Measurements from ENCODE around the gene SAP30BP.

SAP30BP gene

GRCh38 chr17:75701288-75701687, 34.1 kb downstream of the SAP30BP start:
- no peak for DNase-seq (ENCODE audit: low spot score)
- no peak for TF ChIP-seq CTCF (IDR thresholded peaks at IDR 0.05; ENCODE audit: extremely low read depth, missing control alignments)

GRCh38 chr17:75703191-75703590, 36.1 kb downstream of the SAP30BP start:
- no peak for TF ChIP-seq CTCF (IDR thresholded peaks at IDR 0.05; ENCODE audit: extremely low read depth, missing control alignments)
- no peak for DNase-seq (ENCODE audit: low spot score)

- no peak for DNase-seq (ENCODE audit: low spot score)
- TF ChIP-seq CTCF (IDR thresholded peaks at IDR 0.05; ENCODE audit: extremely low read depth, missing control alignments), result no peak
These were observed 36.5 kb downstream of the SAP30BP start for GRCh38 chr17:75703591-75703990.

- no peak for TF ChIP-seq CTCF (IDR thresholded peaks at IDR 0.05; ENCODE audit: extremely low read depth, missing control alignments)
- DNase-seq (ENCODE audit: low spot score), result no peak
These were observed 38.1 kb downstream of the SAP30BP start for GRCh38 chr17:75704963-75705875.

- no peak for TF ChIP-seq CTCF (IDR thresholded peaks at IDR 0.05; ENCODE audit: extremely low read depth, missing control alignments)
- DNase-seq (ENCODE audit: low spot score), result no peak
These were observed 39.0 kb downstream of the SAP30BP start for GRCh38 chr17:75706042-75706728.

DNA sequence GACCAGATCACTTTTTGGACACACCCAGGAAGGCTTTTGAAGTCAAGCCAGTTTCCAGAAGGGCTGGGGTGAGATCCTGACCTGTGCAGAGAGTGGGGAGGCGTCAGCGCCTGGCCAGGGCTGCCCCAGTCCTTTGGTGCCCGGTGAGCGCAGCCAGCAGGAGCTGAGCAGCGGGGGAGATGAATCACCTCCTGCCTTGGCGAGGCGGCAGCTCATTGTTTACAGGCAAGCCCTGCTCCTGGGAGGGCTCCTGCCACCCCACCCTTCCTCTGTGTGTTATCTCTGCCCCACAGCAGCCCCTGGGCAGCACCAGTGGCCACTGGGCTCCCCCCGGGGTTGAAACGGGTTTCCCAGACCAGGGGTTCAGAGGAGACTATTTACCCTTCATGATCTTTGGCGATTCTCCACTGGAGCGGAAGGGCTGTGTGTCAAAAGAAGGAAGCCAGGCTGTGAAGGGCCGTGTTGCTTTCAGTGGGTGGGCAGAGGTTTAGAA, 40.0 kb downstream of the SAP30BP start:
- DNase-seq (ENCODE audit: low spot score), result no peak
- TF ChIP-seq CTCF (IDR thresholded peaks at IDR 0.05; ENCODE audit: extremely low read depth, missing control alignments), result no peak

GRCh38 chr17:75712446-75712845, 45.3 kb downstream of the SAP30BP start:
- TF ChIP-seq CTCF (IDR thresholded peaks at IDR 0.05; ENCODE audit: extremely low read depth, missing control alignments), result no peak
- DNase-seq (ENCODE audit: low spot score), result no peak
